Activated T-helper 1 cell treated with anti-CD3 and anti-CD28 coated beads, Interleukin-12 subunit alpha, Interleukin-12 subunit beta, Interleukin-2, Interleukin-4 antibody, amounts not matched to agents 30 ng/mL and 10 ng/mL and 1 ng/mL, durations not matched to agents 14 hours and 24 hours and 36 hours (primary cell): ENCODE results near the gene CLNK. TPM values are rescaled to one million over a fixed set of nuclear protein-coding genes. Genes with fewer than 3 reads are reported as not detected.
"Not testable (repeated sequence)": the region's sequence is repeated elsewhere in the genome, so short reads cannot be mapped to it uniquely, and the experiment has no call there.

Experiments
- DNase-seq: peaks from one replicate; pipeline ENCODE4 v3.0.0; 2021; ENCODE audit warnings: low spot score
- H3K27ac Mint-ChIP-seq: one replicate; pipeline ENCODE4 v1.8.0; 2021; ENCODE audit warnings: mild to moderate bottlenecking, mixed read lengths
- H3K27me3 Mint-ChIP-seq: one replicate; pipeline ENCODE4 v1.8.0; 2022; ENCODE audit warnings: mild to moderate bottlenecking, moderate library complexity, mixed read lengths; ENCODE audit not compliant: insufficient read depth
- H3K36me3 Mint-ChIP-seq: one replicate; pipeline ENCODE4 v1.8.0; 2021; ENCODE audit warnings: low read depth, mixed read lengths
- H3K4me1 Mint-ChIP-seq: one replicate; pipeline ENCODE4 v1.8.0; 2021; ENCODE audit warnings: low read depth, mixed read lengths
- H3K4me3 Mint-ChIP-seq: one replicate; pipeline ENCODE4 v1.8.0; 2021; ENCODE audit warnings: mild to moderate bottlenecking, moderate library complexity, mixed read lengths
- H3K9me3 Mint-ChIP-seq: one replicate; pipeline ENCODE4 v1.8.0; 2021; ENCODE audit warnings: mixed read lengths
- intact Hi-C: fragments of 100-400 bp; cut with micrococcal nuclease; formaldehyde crosslinking; loops from one replicate; pipeline ENCODE4 v1.15.1; 2024
- total RNA-seq: library from RNA; stranded (reverse); gene quantifications from 2 replicates; pipeline ENCODE4 v1.2.3, GENCODE V29; 2022

The CLNK gene
- total RNA-seq, 1 donor from 2014 or later: 0.57 TPM

DNA sequence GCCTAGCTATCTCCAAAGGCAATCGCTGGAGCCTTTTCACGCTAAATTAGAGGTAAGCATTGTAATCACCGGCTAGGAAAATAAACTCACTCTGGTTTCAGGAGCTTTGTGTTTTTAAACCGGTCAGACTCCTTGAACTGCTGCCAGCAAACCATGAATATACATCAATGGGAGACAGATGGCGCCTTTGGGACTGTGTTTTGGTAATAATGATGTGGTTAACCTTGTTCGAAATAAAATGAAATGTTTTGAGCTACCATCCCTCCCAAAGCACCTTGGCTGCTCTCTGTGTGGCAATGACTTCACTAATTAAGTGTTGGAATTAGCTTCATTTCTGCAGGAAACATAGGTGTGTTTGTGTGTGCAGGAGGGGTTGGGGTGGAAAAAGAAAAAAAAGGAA lies 65.3 kb downstream of the CLNK start:
- intact Hi-C loops: no loop called here
- no peak for DNase-seq
- H3K36me3 Mint-ChIP-seq: no peaks in the 10 kb centered on the region
- peaks cover 7% of the 10 kb centered on the region for H3K4me1 Mint-ChIP-seq
- H3K4me3 Mint-ChIP-seq: no peak overlapping the region
- peaks cover 6% of the 10 kb centered on the region for H3K27me3 Mint-ChIP-seq
- H3K9me3 Mint-ChIP-seq: no peaks in the 10 kb centered on the region
- no peak overlapping the region for H3K27ac Mint-ChIP-seq

DNA sequence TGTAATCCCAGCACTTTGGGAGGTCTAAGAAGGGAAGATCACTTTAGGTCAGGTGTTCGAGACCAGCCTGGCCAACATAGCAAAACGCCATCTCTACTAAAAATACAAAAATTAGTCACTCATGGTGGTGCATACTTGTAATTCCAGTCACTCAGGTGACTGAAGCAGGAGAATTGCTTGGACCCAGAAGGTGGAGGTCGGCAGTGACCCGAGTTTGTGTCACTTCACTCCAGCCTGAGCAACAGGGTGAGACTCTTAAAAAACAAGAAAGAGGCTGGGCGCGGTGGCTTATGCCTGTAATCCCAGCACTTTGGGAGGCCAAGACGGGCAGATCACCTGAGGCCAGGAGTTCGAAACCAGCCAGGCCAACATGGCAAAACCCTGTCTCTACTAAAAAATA lies 69.6 kb downstream of the CLNK start:
- H3K9me3 Mint-ChIP-seq, DNase-seq, H3K4me3 Mint-ChIP-seq, H3K27me3 Mint-ChIP-seq, intact Hi-C loops, H3K27ac Mint-ChIP-seq, H3K36me3 Mint-ChIP-seq, H3K4me1 Mint-ChIP-seq: not testable (repeated sequence)

DNA sequence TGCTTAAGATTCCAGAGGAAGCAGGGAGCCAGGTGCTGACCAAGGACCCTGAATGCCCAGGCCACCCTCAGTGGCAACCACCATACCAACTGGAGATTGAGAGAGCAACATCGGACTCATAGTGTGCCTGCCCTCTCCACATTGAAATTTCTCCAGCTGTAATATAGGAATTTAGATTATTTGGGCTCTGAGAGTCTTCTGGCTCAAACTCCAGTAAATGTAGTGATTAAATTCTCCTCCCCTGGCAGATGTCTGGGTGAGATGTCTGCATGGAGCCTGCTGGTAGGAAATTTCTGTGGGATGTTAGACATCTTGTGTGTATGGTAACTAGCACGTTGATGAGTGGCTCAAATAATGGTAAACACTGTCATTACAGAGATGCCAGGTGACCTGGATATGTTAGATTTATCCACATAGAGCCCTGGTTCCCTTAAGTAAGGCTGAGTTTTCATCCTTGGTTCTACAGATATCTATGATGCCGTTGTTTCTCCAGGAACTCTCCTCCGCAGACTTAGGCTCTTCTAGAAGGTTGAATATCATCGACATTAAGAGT lies 70.6 kb downstream of the CLNK start:
- Mint-ChIP-seq H3K27ac (no peak overlapping the region), H3K36me3 (no peaks in the 10 kb centered on the region), H3K9me3 (no peaks in the 10 kb centered on the region), H3K4me3 (no peak overlapping the region), H3K27me3 (peaks cover 2% of the 10 kb centered on the region), H3K4me1 (no peaks in the 10 kb centered on the region)
- no peak for DNase-seq
- intact Hi-C loops: no loop called here

DNA sequence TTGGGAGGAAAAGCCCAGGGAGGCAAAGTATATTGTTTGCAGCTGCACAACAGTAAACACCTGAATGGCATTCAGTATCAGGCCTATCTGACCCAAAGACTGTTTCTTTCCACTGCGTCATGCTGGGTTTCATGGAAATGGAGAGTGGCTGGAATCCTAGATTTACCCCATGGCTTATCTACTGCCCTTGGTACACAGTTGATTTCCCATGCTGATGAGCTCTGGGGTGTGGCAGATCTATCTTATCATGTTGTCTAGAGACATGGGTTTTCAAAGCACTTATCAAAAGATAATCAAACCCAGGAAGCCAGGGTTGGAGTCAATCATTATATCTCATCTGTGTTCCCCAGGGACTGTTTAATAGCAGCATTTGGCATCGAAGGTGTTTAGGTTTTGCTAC lies 72.1 kb downstream of the CLNK start:
- intact Hi-C loops: no loop called here
- Mint-ChIP-seq H3K9me3 (no peaks in the 10 kb centered on the region), H3K4me1 (no peaks in the 10 kb centered on the region), H3K4me3 (no peak overlapping the region), H3K27me3 (no peaks in the 10 kb centered on the region), H3K27ac (no peak overlapping the region), H3K36me3 (no peaks in the 10 kb centered on the region)
- no peak for DNase-seq

DNA sequence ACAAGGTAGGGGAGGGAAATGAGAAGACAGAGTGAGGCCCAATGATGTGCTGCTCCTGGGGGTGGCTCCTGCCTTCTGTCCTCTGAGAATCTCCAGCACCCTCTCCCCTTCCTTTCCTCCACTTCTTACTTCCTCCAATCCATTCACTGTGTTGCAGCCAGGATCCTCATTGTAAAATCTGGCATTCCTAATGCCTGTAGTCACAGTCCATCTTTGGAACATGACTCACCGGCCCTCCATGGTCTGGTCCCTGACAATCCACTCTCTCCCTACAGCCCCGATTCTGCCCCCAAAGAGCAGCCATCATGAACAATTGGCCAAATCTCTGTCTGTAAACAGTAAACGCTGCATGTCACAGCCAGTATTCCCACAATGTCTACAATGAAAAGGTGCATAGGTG lies 72.9 kb downstream of the CLNK start:
- H3K4me1 Mint-ChIP-seq: no peaks in the 10 kb centered on the region
- intact Hi-C loops: no loop called here
- H3K27me3 Mint-ChIP-seq: no peaks in the 10 kb centered on the region
- H3K36me3 Mint-ChIP-seq: no peaks in the 10 kb centered on the region
- no peak for DNase-seq
- H3K4me3 Mint-ChIP-seq: no peak overlapping the region
- H3K9me3 Mint-ChIP-seq: no peaks in the 10 kb centered on the region
- no peak overlapping the region for H3K27ac Mint-ChIP-seq

DNA sequence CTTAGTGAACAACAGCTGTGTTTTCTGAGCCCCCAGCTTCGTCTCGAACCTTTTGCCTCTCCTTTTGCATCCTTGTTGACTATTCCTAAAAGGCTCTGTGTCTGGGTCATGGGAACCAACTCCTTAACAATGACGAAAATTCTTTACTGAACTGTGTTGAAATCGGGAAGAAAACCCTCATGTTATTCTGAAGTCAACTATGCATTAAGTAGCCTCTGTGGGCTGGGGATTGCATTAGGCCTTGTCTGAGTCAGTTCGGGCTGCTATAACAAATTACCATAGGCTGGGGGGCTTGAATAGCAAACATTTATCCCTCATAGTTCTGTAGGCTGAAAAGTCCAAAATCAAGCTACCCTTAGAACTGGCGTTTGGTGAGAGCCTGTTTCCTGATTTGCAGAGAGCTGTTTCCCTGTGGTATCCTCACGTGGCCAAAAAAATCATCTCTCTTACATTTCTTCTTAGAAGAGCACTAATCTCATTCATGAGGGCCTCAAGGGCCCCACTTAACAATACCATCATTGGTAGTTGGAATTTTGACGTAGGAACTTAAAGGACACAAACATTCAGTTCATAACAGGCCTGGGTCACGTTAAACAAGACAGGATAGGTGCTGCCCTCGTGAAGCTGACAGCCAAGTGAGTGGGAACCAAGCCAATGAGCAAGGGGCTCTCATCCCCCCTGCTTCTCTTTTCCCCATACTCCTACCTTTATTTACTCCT lies 75.9 kb downstream of the CLNK start:
- no peak for DNase-seq
- no peak overlapping the region for H3K4me3 Mint-ChIP-seq
- H3K27ac Mint-ChIP-seq: no peak overlapping the region
- H3K4me1 Mint-ChIP-seq: no peaks in the 10 kb centered on the region
- intact Hi-C loops: no loop called here
- no peaks in the 10 kb centered on the region for H3K27me3 Mint-ChIP-seq
- no peaks in the 10 kb centered on the region for H3K36me3 Mint-ChIP-seq
- H3K9me3 Mint-ChIP-seq: no peaks in the 10 kb centered on the region

DNA sequence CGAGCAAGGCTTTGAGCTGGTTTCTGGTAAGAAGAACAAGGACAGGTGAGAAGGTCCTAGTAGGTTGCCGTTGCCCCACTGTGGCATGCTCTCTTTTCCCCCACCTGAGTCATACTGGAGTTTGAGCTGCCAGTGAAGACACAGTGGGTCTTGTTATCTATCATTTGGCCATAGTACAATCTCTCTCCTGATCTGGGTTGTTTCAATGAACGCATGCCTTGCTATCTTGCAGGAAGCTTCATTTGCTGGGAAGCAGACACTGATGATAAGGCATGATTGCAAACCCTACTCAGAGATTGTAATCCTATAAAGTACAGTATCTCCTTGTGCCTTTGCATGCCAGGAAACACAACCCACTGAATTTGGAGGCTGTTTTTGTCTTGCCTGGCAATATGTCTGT lies 77.4 kb downstream of the CLNK start:
- intact Hi-C loops: no loop called here
- DNase-seq: no peak
- Mint-ChIP-seq H3K27ac (no peak overlapping the region), H3K9me3 (peaks cover 2% of the 10 kb centered on the region), H3K4me1 (no peaks in the 10 kb centered on the region), H3K4me3 (no peak overlapping the region), H3K27me3 (peaks cover 1% of the 10 kb centered on the region), H3K36me3 (no peaks in the 10 kb centered on the region)

DNA sequence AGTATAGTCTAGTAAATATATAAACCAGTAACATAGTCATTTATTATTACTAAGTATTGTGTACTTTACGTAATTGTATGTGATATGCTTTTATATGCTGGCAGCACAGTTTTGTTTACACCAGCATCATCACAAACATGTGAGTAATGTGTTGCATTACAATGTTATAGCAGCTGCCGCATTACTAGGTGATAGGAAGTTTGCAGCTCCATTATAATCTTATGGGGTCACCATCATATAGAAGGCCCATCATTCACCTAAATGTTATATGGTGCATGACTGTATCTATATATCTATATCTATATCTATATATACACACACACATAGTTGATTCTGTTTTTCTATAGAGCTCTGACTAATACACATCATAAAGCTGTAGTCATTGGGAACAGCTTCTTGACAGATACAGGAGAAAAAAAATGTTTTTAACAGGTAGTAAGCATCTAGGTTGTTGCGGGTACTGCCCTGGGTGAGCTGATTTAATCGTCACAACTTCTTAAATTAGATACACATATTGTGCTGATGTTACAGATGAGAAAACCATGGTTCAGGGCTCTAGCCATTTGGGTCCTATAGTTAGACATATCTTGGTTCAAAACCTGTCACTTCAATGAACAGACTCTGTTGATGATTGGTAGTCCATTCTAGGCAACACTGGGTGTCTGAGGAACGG lies 77.9 kb downstream of the CLNK start:
- no peaks in the 10 kb centered on the region for H3K36me3 Mint-ChIP-seq
- no peaks in the 10 kb centered on the region for H3K4me1 Mint-ChIP-seq
- peaks cover 4% of the 10 kb centered on the region for H3K9me3 Mint-ChIP-seq
- H3K27me3 Mint-ChIP-seq: peaks cover 1% of the 10 kb centered on the region
- no peak for DNase-seq
- H3K27ac Mint-ChIP-seq: no peak overlapping the region
- intact Hi-C loops: no loop called here
- H3K4me3 Mint-ChIP-seq: no peak overlapping the region

DNA sequence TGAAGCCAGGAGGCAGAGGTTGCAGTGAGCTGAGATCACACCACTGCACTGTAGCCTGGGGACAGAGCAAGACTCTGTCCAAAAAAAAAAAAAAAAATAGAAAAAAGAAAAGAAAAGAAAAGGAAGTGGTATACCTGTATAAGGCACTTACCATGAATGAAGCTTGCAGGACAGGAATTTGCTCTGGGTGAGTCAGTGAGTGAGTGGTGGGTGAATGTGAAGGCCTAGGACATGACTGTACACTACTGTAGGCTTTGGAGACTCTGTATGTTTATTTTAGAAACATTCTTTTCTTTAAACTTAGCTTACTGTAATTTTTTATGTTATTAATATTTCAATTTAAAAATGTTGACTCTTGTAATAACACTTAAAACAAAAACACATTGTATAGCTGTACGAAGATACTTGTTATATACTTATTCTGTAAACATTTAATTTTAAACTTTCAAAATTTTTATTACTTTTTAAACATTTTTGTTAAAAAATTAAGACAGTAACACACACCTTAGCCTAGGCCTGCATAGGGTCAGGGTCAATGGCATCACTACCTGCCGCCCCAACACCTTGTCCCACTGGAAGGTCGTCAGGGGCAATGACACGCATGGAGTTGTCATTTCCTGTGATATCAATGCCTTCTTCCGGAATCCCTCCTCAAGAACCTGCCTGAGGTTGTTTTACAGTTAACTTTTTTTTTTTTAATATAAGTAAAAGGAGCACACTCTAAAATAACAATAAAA lies 78.7 kb downstream of the CLNK start:
- H3K9me3 Mint-ChIP-seq: peaks cover 4% of the 10 kb centered on the region
- intact Hi-C loops: no loop called here
- H3K27ac Mint-ChIP-seq: no peak overlapping the region
- H3K4me1 Mint-ChIP-seq: no peaks in the 10 kb centered on the region
- H3K36me3 Mint-ChIP-seq: no peaks in the 10 kb centered on the region
- peaks cover 1% of the 10 kb centered on the region for H3K27me3 Mint-ChIP-seq
- DNase-seq: no peak
- no peak overlapping the region for H3K4me3 Mint-ChIP-seq

DNA sequence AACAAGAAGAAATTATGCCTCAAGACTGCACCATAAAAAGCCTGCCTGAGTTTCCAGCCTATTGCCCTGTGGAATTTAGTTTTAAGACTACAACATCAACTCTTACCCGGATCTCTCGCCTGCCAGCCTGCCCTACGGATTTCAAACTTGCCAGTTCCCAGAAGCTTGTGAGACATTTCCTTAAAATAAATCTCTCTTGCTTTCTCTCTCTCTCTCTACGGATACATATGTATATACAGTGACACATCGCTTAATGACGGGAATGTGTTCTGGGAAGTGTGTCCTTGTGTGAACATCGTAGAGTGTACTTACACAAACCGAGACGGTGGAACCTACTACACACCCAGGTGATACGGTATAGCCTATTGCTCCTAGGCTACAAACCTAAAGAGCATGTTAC lies 79.5 kb downstream of the CLNK start:
- Mint-ChIP-seq H3K9me3 (peaks cover 4% of the 10 kb centered on the region), H3K27me3 (peaks cover 1% of the 10 kb centered on the region), H3K27ac (no peak overlapping the region), H3K4me1 (no peaks in the 10 kb centered on the region), H3K36me3 (no peaks in the 10 kb centered on the region), H3K4me3 (no peak overlapping the region)
- intact Hi-C loops: no loop called here
- no peak for DNase-seq

DNA sequence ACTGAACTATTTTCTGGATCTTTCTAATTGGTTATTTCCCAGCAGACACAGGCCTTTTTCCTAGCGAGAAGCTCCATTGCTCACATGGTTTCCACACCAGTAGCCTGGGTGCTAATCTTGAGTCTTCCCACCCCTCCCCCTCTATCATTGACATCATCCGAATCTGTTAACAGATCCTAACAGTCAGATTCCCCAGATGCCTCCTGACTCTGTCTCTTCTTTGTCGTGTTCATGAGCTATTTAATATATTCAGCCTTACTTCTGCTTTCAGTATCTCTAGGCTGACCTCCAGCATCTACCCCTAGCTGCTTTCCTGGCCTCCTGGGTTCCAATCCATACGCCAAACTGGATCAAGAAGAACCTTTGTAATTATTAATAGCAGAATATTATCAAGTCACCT lies 85.0 kb downstream of the CLNK start:
- Mint-ChIP-seq H3K36me3 (no peaks in the 10 kb centered on the region), H3K4me1 (no peaks in the 10 kb centered on the region), H3K9me3 (peaks cover 4% of the 10 kb centered on the region), H3K4me3 (no peak overlapping the region), H3K27me3 (peaks cover 4% of the 10 kb centered on the region), H3K27ac (no peak overlapping the region)
- no peak for DNase-seq
- intact Hi-C loops: no loop called here

DNA sequence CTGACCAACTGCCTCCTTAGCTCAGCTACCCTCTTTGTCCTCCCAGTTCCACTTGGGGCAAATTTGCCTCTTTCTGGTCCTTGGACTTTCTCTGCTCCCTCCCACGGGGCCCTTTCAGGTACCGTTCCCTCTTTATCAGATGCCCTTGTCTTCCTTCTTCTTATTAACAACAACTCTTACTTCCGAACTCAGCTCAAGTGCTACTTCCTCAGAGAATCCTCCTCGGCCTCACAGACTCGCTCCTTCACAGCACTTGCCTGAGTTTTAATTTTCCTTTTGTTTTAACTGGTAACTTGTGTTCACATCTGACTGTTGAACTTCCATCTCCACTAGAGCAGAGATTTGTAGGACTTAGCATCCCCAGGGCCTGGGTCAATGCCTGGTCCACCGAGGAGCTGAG lies 85.7 kb downstream of the CLNK start:
- no peak overlapping the region for H3K27ac Mint-ChIP-seq
- H3K9me3 Mint-ChIP-seq: peaks cover 4% of the 10 kb centered on the region
- H3K27me3 Mint-ChIP-seq: peaks cover 4% of the 10 kb centered on the region
- no peak for DNase-seq
- no peaks in the 10 kb centered on the region for H3K36me3 Mint-ChIP-seq
- no peak overlapping the region for H3K4me3 Mint-ChIP-seq
- peaks cover 4% of the 10 kb centered on the region for H3K4me1 Mint-ChIP-seq
- intact Hi-C loops: no loop called here
